Activated CD8-positive, alpha-beta memory T cell treated with anti-CD3 and anti-CD28 coated beads, Interleukin-2, amount 50 U/mL, for 24 hours (primary cell): ENCODE measurements around the gene PCCB.
"Not testable (repeated sequence)": the region's sequence is repeated elsewhere in the genome, so short reads cannot be mapped to it uniquely, and the experiment has no call there.

ENCODE experiments used
- DNase-seq: peaks from one replicate; pipeline ENCODE4 v3.0.0-alpha.2; 2020; ENCODE audit errors: extremely low read depth

The PCCB gene

DNA sequence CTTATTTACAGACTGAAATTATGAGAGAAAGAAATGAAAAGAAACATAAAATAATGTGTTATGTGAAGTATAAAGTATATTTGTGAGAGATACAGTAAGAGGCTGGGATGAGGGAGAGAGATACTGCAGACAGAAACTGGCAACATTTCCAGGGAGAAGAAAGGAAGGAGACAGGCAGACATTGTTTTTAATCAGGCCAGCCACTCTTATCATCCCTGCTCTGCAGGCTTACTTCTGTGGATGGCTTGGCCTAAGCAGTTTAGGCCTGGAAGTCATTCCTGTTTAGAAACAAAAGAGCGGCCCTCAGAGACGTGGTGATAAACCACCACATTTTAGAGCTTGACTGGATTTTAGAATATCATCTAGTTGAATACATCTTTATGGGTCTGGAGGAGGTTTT is 12.4 kb downstream of the PCCB start:
- no peak for DNase-seq

DNA sequence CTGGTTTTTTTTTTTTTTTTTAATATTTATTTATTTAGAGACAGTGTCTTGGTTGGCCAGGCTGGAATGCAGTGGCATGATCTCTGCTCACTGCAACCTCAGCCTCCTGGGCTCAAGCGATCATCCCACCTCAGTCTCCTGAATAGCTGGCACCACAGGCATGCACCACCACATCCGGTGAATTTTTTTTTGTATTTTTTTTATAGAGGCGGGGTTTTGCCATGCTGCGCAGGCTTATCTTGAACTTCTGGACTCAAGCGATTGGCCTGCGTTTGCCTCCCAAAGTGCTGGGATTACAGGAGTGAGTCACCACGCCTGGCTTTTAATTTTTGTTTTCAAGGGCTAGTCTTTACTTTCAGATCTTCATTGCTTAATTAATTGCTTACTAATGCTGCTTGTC is 13.1 kb downstream of the PCCB start:
- no peak for DNase-seq

- DNase-seq = not testable (repeated sequence)
Observed at GRCh38 chr3:136266468-136267125, 16.5 kb downstream of the PCCB start.

DNA sequence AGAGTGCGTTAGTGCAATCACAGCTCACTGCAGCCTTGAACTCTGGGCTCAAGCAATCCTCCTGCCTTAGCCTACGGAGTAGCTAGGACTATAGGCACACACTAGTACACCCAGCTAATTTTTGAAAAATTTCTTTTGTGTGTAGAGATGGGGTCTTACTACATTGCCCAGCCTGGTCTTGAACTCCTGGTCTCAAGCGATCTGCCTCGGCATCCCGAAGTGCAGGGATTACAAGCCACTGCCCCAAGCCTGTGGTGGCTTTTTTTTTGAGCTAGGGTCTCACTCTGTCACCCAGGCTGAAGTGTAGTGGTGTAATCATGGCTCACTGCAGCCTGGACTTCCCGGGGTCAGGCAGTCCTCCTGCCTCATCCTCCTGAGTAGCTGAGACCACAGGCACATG is 17.1 kb downstream of the PCCB start:
- no peak for DNase-seq

DNA sequence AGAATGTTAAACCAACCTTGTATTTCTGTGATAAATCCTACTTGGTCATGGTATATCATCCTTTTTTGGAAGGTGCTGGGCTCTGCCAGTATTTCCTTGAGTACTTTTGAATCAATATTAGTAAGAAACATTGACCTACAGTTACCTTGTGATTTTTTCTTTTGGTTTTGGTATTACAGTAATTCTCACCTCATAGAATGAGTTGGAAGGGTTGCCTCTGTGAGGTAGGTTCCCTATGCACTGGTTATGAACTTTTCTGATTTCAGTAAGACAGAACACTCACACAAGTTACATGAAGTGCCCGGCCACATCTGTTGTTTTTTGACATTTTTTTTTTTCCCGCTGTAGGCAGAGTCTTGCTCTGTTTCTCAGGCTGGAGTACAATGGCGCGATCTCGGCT is 20.0 kb downstream of the PCCB start:
- no peak for DNase-seq

GRCh38 chr3:136271626-136272025 is 21.5 kb downstream of the PCCB start:
- DNase-seq = not testable (repeated sequence)

GRCh38 chr3:136276049-136276755 is 26.1 kb downstream of the PCCB start:
- DNase-seq = no peak

DNA sequence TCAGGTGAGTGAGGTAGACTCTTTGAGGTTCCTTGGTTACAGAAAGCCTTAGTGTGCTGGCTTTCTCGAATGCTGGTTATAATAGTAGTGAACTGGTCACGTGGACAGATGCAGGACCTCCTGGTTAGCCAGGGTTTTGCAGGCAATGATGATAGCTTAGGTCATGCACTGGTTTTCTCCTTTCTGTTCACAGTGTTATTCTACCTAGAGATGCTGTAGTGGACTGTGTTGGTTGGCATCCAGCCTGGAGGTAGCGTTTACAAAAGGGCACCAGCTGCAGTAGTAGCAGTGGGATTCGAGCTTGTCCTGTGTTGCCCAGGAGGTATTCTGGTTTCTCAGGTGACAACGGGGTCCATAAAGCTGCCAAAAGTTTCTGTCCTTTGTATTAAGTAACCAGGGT is 27.0 kb downstream of the PCCB start:
- DNase-seq = no peak

- no peak for DNase-seq
Observed at GRCh38 chr3:136277634-136278033, 27.5 kb downstream of the PCCB start.

DNA sequence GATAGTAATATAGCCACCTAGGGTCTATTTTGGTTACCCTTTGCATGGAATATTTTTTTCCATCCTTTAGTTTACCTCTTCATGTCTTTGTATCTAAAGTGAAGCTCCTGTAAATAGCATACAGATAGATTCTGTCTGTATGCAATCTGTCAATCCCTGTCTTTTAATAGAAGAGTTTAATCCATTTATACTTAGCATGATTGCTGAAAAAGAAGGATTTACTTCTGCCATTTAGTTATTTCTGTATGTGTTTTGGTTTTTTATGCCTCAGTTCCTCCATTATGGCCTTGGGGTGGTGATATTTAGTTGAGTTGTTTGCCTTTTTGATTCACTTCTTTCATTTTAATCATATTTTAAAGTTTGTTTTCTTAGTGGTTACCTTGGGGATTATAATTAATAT is 29.0 kb downstream of the PCCB start:
- DNase-seq = no peak

DNA sequence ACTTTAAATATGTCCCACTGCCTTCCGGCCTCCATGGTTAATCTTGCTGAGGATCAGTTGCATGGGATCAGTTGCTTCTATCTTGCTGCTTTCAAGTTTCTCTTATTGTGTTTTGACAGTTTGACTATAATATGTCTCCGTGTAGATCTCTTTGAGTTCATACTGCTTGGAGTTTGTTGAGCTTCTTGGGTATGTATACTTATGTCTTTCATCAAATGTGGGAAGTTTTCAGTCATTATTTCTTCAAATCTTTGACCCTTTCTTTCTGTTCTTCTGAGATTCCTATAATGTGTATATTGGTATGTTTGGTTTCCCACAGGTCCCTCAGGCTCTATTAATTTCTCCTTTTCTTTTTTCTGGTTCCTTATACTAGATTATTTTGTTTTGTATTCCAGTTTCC is 30.8 kb downstream of the PCCB start:
- DNase-seq = no peak

DNA sequence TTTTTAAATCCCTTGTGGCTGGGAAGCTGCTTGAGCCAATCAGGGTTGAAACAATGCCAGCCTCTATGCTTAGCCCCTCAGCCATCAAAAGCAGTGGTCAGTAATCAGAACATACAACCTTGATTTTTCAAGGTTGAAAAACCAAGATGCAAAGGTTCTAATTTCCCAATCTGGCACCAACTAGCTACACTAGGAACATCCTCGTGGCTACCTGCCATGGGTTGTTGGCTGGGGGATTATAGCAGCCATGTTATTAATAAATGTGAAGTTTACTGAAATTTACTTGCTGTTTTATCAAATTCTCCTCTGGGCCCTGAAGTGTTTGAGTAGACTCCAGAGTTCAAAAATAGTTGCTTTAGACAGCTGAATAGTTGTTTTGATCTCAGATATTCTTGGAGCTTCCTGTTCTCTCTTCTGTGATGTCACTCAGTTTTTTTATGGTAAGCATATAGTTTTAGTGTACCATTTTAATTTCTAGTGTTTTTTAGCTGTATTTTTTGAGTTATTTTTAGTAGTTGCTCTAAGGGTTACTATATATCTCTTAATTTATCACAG is 31.9 kb downstream of the PCCB start:
- no peak for DNase-seq

GRCh38 chr3:136283627-136284026 is 33.5 kb downstream of the PCCB start:
- DNase-seq = no peak

DNA sequence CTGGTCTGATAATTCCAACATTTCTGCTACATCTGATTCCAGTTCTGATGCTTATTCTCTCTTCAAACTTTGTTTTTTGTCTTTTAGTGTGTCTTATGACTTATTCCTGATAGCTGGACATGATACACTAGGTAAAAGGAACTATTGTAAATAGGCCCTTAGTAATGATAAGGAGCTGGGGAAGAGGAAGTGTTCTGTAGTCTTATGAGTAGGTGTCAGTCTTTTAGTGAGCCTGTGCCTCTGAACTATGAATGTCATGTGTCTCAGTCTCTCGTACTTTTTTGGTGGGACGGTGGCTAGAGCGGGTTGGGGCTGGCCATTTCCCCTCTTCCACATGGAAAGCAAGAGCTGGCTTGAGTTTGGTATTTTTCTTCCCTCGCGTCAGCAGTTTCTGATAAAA is 41.2 kb downstream of the PCCB start:
- no peak for DNase-seq

DNA sequence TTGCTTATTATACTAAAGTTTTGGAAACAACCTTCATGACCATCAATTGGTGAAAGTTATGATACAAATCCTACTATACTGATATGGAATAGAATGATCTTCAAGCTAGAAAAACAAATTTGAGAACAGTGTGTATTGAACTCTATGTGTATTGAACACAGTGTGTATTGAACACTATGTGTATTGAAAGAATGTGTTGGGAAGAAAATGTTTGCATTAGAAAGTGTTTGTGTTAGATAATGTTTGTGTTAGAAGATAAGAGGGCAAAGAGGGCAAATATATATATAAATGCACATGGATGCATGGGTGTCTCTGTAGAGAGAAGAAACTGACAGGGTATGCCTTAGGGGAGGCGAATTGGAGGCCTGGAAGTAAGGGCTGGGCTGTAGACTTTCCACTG is 42.4 kb downstream of the PCCB start:
- DNase-seq = no peak

DNA sequence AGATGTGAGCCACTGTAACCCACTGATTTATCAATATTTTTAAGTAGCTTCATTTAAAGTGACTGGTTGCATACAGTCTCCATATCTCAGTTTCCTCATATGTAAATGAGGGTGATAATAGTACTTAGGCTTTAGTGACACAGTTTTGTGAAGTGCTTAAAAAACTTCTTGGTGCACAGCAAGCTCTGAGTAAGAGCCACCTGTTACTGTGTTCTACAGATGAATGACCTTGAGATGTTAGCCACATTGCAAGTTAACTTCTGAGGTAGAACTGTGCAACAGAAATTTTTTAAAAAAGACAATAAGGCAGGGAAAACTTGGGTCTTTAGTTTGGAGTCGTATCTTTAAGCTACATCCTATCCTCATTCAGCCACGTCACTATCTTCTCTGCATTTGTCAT is 43.1 kb downstream of the PCCB start:
- no peak for DNase-seq

DNA sequence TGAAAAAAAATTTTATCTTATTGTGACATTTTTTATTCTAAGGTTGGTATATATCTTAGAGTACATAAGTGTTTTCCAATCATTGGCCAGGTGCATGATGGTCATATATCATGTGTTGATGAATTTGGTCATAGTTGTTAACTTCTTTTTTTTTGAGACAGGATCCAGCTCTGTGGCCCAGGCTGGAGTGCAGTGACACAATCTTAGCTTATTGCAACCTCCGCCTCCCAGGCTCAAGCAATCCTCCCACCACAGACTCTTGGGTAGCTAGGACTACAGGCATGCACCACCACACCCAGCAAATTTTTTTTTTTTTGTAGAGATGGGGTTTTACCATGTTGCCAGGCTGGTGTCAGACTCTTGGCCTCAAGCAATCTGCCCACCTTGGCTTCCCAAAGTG is 44.0 kb downstream of the PCCB start:
- no peak for DNase-seq

- DNase-seq = no peak
Observed at GRCh38 chr3:136296960-136297359, 46.8 kb downstream of the PCCB start.

DNA sequence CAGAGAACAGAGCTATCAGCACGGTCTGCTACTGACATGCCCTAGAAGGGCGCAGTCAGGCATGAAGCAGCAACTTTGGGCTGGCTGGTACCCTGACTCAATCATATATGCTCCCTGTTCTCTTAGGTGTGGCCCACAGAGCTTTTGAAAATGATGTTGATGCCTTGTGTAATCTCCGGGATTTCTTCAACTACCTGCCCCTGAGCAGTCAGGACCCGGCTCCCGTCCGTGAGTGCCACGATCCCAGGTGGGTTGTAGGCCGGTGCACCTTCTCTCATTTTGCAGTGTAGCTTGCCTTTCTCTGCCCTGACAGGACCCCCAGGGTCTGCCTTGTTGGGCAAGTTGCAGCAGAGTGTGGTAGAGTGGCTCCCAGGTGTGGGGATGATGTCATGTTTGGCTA is 47.7 kb downstream of the PCCB start:
- DNase-seq = no peak

GRCh38 chr3:136300444-136300843 is 50.3 kb downstream of the PCCB start:
- no peak for DNase-seq

- no peak for DNase-seq
Observed at GRCh38 chr3:136305879-136306278, 55.7 kb downstream of the PCCB start.

- no peak for DNase-seq
Observed at GRCh38 chr3:136311261-136311660, 61.1 kb downstream of the PCCB start.

- DNase-seq = no peak
Observed at GRCh38 chr3:136311968-136312367, 61.8 kb downstream of the PCCB start.

- no peak for DNase-seq
Observed at GRCh38 chr3:136326316-136326715, 76.2 kb downstream of the PCCB start.
